Glomerular visceral epithelial cell (primary cell): ENCODE results near the gene MAL.
A peak's percentile ranks its signal among the peaks of the same experiment; 100 is the strongest.

Source experiments
- DNase-seq: peaks from one replicate; pipeline ENCODE4 v3.0.0-alpha.2; 2016; ENCODE audit errors: extremely low spot score

MAL gene

DNA sequence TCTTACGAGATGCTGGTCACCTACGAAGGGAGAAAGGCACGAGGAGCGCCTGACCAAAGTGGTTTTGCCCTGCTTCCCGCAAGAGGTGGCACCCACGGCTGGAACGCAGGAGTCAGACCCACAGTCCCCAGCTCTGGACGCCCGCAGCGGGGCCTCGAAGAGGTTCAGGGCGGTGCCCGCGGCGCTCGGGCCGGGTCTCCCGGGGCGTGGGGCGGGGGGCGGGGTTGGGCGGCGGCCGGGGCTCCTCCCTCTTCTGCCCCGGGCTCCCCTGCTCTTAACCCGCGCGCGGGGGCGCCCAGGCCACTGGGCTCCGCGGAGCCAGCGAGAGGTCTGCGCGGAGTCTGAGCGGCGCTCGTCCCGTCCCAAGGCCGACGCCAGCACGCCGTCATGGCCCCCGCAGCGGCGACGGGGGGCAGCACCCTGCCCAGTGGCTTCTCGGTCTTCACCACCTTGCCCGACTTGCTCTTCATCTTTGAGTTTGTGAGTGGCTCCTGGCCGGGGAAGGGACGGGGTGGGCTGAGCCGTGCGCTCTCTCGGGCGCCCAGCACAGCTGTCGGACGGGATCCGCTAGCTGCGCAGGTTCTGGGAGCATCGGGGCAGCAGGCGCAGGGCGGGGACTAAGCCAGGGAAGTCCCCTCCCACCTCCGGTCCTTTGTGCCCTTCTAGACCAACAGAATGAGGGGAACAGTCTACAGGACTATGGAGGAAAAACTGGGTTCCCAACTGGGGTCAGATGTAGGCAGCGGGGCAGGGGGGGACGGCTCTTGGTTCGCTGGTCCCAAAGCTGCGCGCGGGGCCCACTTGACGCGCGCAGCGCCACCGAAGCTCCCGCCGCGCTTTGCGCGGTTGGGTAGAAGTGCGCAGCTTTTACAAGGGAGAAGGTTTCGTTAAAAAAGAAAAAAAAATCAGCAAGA is at the start of gene MAL:
Gene MAL, plus strand, starts transcription at position 303 of the 914 bp plus-strand sequence. Its CDS starts 85 bp downstream, at position 388.
- no peak for DNase-seq

GRCh38 chr2:94977826-94978225 is 47.7 kb upstream of the MAL start:
- DNase-seq, result no peak

DNA sequence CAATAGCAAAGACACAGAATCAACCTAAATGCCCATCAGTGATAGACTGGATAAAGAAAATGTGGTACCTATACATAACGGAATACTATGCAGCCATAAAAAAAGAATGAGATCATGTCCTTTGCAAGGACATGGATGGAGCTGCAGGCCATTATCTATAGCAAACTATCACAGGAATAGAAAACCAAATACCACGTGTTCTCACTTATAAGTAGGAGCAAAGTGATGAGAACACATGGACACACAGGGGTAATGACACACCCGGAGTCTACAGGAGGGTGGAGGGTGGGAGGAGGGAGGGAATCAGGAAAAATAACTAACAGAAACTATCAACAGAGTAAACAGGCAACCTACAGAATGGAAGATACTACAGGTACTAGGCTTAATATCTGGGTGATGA is 46.6 kb upstream of the MAL start:
- DNase-seq, result no peak

GRCh38 chr2:94979406-94980375 is 45.8 kb upstream of the MAL start:
- DNase-seq, result no peak

DNA sequence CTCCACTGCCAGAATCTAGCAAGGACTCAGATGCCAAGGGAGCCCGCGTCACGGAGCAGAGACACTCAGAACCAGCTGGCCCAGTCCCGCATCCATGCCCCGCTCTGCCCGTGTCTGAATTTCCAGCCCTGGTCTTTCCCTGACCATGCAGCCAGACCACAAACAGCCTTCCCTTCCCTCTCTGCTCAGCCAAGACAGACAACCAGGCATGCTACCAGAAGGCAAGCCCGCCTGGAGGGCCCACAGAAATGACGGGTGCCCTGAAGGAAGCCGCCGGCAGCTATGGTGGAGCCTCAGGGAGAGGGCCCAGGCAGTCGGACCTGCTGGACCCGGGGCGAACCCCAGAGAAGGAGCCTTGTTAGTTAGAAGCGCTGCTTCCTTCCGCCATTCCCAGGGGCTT is 45.1 kb upstream of the MAL start:
- no peak for DNase-seq

DNA sequence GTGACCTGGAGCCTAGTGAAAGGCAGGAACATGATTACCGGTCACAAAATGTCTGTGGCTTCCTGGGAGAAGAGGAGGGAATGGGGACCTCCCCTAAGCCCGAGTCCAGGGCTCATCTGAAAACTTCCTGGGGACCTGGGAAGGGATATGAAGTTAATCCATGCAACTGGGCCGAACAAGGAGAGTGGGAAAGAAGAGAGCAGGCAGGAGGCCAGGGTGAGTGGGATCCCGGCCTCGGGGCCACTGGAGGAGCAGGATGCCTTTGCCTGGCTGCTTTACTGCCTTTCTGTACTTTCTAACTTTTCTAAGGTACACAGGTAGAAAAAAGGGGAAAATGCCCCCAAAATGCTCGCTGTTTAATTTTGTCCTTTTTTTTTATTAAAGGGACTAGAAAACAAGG is 43.4 kb upstream of the MAL start:
- DNase-seq, result no peak

DNA sequence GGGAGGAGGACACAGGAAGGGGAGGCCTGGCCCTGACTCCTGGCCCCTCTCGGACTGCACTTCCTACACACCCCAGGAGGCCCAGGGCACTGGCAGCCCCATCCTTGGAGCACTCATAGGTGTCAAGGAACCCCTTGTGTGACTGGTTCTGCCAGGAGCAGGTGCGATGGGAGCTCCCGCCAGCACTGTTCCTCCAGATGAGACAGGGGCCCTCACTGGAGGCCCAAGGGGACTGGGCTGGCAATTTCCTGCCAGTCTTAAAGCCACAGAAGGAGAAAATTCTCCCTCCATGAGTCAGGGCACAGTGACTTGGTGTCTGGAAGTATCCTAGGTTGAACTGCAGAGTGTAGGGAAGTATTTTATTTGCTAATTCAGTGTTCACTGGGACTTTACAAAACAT is 42.8 kb upstream of the MAL start:
- peak; percentile 84 for DNase-seq

DNA sequence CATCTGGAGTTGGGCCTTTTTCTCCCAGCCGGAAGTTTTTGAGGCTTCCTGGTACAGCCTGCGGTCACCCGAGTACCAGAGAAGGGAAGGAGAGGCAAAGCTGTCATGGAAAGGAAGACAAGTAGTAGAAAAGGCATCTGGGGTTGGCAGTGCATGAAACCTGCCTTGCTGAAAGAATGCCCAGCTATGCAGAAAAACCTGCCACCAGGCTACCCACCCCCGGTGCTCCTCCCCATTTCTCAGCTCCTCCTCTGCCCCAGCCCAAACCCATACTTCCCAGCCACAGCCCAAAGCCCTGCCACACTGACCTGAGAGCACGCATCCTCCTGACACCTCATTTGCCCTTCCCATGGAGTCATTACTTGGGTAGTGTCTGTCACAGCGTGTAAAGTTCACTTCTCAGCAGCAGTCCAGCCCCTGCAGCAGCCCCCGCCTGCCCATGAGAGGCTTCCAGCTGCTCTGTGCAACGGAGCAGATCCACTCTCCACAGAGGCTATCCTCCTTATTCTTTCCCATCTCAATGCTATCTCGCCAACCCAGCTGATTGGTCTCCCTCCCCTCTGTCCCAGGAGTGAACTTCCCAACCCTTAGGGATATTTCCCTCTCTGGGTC is 40.4 kb upstream of the MAL start:
- DNase-seq, result peak; percentile 33

GRCh38 chr2:94985636-94986035 is 39.9 kb upstream of the MAL start:
- no peak for DNase-seq

- DNase-seq, result peak; percentile 73
These were observed 39.0 kb upstream of the MAL start for GRCh38 chr2:94986392-94986963.

DNA sequence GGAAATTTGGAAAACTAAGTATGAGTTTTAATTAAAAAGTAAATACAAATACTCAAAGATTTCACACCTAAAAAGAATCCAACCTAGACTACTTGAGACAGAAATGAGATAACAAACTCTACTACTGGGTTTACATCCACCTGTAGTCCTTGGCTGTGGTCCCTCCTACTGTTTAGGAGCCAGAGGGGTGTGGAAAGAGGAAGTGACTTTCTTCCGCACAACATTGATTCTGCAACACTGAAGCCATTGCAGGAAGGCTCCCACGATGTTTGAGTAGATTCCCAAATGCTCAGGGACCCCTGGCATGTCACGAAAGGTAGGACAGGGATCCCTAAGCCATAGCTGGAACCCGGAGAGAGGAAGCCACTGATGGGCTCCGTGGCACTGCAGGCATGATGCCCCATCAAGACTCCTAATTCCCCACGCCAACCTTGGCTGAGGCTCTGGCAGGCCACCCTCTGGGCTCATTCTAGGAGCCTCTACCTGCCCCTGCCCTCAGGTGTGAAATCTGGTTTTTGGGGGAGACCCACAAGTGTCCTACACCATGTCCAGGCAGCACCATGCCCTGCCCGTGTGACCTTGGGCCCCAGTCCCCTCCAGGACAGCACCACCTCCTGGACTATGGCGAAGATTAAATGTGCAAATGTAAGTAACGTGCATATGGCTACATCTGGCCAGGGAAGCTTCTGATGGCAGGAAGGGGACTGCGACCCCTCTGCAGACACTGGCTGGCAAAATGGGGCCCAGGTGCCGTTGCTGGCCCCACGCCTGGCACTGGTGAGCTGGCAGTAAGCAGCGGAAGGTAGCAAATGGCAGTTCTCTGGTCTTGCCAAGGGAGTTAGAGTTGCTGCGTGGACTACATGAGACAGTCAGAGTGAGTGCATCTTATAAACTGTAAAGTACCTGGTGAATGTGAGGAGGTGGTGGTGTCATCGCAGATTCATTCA is 38.2 kb upstream of the MAL start:
- DNase-seq, result no peak

- DNase-seq, result no peak
These were observed 34.6 kb upstream of the MAL start for GRCh38 chr2:94990956-94991355.

- DNase-seq, result no peak
These were observed 33.1 kb upstream of the MAL start for GRCh38 chr2:94992360-94992759.

GRCh38 chr2:94993176-94994062 is 32.1 kb upstream of the MAL start:
- no peak for DNase-seq

- DNase-seq, result no peak
These were observed 31.2 kb upstream of the MAL start for GRCh38 chr2:94994063-94994913.

GRCh38 chr2:94994914-94995552 is 30.5 kb upstream of the MAL start:
- DNase-seq, result peak; percentile 39

DNA sequence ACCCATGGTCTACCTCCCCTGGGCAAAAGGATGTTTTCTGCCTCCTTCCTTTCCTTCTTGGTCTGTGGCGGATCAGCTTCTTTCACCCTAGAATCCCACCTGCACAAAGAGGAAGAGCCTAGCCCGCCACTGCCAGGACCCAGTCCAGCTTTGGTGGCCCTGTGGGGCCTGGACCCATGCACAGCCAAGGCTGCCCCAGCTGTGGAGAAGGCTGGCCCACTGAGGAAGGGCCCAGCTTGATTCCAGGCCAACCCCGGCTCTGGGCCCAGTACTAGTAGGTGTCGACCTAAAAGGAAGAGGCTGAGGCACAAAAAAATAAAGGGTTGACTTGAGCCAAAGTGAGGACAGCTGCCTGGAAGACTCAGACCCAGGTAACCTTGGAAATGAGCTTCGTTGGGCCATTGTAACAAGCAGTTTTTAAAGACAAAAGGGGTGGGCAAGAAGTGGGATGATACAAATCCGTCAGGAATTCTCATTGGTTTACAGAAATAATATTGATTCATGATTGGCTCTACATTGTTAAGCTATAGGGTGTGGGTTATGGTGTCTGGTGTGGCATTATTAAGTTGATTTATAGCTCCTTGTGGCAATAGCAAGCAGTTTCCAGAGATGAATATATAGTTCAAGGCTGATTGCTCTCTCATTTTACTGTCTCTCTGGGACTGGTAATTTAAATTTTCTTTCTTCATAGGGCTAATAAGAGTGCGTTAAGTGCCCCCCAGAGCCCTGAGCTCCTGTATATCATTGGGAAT is 29.8 kb upstream of the MAL start:
- no peak for DNase-seq
